HepG2 (cell line): Measurements from ENCODE around the gene STKLD1. TPM values are rescaled to one million over a fixed set of nuclear protein-coding genes. Genes with fewer than 3 reads are reported as not detected.
A peak's percentile ranks its signal among the peaks of the same experiment; 100 is the strongest.

Source experiments
- ATAC-seq: fragments of 200-7000 bp; cut with Tn5 transposase; 3 replicates; pipeline ENCODE4 v1.9.1; 2020; ENCODE audit warnings: mild to moderate bottlenecking, moderate library complexity
- BruUV-seq: library from RNA; stranded (reverse); fragments of 400-500 nt; replicated peaks from 2 replicates; lab custom pipeline; 2021; lab: Mats Ljungman, UMichigan
- CTCF ChIA-PET: fragments of 300-600 bp; formaldehyde crosslinking; extraction: SDS; loops from one replicate; lab custom pipeline; 2021; ENCODE audit warnings: low total read pairs, inconsistent platforms, low intra/inter-chr PET ratio; lab: Yijun Ruan, JAX
- POLR2A ChIA-PET: fragments of 350-600 bp; sonication (Branson Sonifier 250); formaldehyde crosslinking; loops from one replicate; lab custom pipeline; 2020; ENCODE audit warnings: antibody characterized with exemption, inconsistent platforms; lab: Yijun Ruan, JAX
- DNase-seq: peaks from one replicate; pipeline ENCODE4 v3.0.0-alpha.2; 2015; ENCODE audit warnings: low spot score
- FAIRE-seq: peaks from 3 replicates; lab custom pipeline; 2011; peaks lifted over from hg19 to GRCh38; lab: Jason Lieb, UNC
- H2AFZ ChIP-seq: one replicate; pipeline ENCODE4 v1.6.1; 2011; ENCODE audit warnings: low read length, inconsistent platforms
- H3K27ac ChIP-seq: fragments of 300-600 bp; 3 replicates; pipeline ENCODE4 v1.8.0; 2011; ENCODE audit warnings: mixed run types, mild to moderate bottlenecking, mixed read lengths, low read length, inconsistent platforms; ENCODE audit not compliant: insufficient read depth; ENCODE audit errors: extremely low read length
- H3K27me3 ChIP-seq, 2 experiments: fragments of 200-600 bp in 1 of 2; 2 replicates in 1 of 2; 3 replicates in 1 of 2; pipeline versions ENCODE4 v1.6.0 to v1.8.0; 2011; ENCODE audit warnings: low read length in 2 of 2, mild to moderate bottlenecking in 2 of 2, moderate library complexity in 2 of 2, inconsistent platforms in 1 of 2; ENCODE audit not compliant: insufficient read depth in 2 of 2, control insufficient read depth in 1 of 2
- H3K36me3 ChIP-seq, 2 experiments: fragments of 200-600 bp in 1 of 2; replicated peaks in 1 of 2; 2 replicates in 1 of 2; 3 replicates in 1 of 2; pipeline versions ENCODE4 v1.5.1 to v1.8.0; 2011; ENCODE audit warnings: low read length in 2 of 2, inconsistent platforms in 1 of 2; ENCODE audit not compliant: insufficient read depth in 2 of 2, control insufficient read depth in 1 of 2
- H3K4me1 ChIP-seq: 2 replicates; pipeline ENCODE4 v1.5.1; 2012; ENCODE audit warnings: low read length, inconsistent platforms; ENCODE audit not compliant: insufficient read depth
- H3K4me2 ChIP-seq: 2 replicates; pipeline ENCODE4 v1.6.0; 2011; ENCODE audit warnings: low read depth, low read length, inconsistent platforms
- H3K4me3 ChIP-seq, 3 experiments: fragments of 200-600 bp in 1 of 3; sonication (generic), shearing (Covaris generic) in 1 of 3; replicated peaks in 1 of 3; 2 replicates each; pipeline ENCODE4 v1.5.1; 2011 to 2016; ENCODE audit warnings: low read length in 3 of 3, inconsistent platforms in 2 of 3, low read depth in 2 of 3, mild to moderate bottlenecking in 2 of 3, control low read depth in 1 of 3, mixed read lengths in 1 of 3; ENCODE audit not compliant: insufficient read depth in 1 of 3
- H3K79me2 ChIP-seq: one replicate; pipeline ENCODE4 v1.6.1; 2011; ENCODE audit warnings: low read length, inconsistent platforms; ENCODE audit not compliant: insufficient read depth
- H3K9ac ChIP-seq: 2 replicates; pipeline ENCODE4 v1.6.0; 2011; ENCODE audit warnings: mild to moderate bottlenecking, low read depth, low read length, inconsistent platforms; ENCODE audit not compliant: insufficient read depth
- H3K9me3 ChIP-seq: 2 replicates; pipeline ENCODE4 v1.5.1; 2012; ENCODE audit warnings: mild to moderate bottlenecking, low read length
- H4K20me1 ChIP-seq: 2 replicates; pipeline ENCODE4 v1.6.0; 2011; ENCODE audit warnings: inconsistent platforms, mild to moderate bottlenecking, low read length, moderate library complexity; ENCODE audit not compliant: insufficient read depth
- GLI4 ChIP-seq: sonication (generic); formaldehyde crosslinking; IDR thresholded peaks from 2 replicates; pipeline ENCODE4 v1.5.1; 2020; ENCODE audit warnings: missing genetic modification reagents, mild to moderate bottlenecking, moderate library complexity, borderline replicate concordance
- POLR2A ChIP-seq, 2 experiments: IDR thresholded peaks; 2 replicates each; pipeline ENCODE4 v1.6.1; 2011; ENCODE audit warnings: low read depth in 2 of 2, low read length in 2 of 2, mild to moderate bottlenecking in 1 of 2, moderate library complexity in 1 of 2; ENCODE audit not compliant: insufficient read depth in 1 of 2
- ZFP82 ChIP-seq: sonication (generic); formaldehyde crosslinking; IDR thresholded peaks from 2 replicates; pipeline ENCODE4 v1.5.1; 2020; ENCODE audit warnings: mild to moderate bottlenecking, missing genetic modification reagents, borderline replicate concordance
- ZNF550 ChIP-seq: sonication (generic); formaldehyde crosslinking; IDR thresholded peaks from 2 replicates; pipeline ENCODE4 v1.4.0; 2020; ENCODE audit warnings: mild to moderate bottlenecking, missing genetic modification reagents, borderline replicate concordance
- ZNF7 ChIP-seq: IDR thresholded peaks from 2 replicates; pipeline ENCODE4 v1.6.1; 2016; ENCODE audit warnings: missing biosample characterization, missing genetic modification reagents
- WGBS: methylation state at CpG from one replicate; pipeline ENCODE4 v1.1.6; 2017; ENCODE audit warnings: low lambda C conversion rate; 5-methylcytosine and 5-hydroxymethylcytosine counted together
- in situ Hi-C: cut with HindIII; loops from 2 replicates; pipeline ENCODE4 v1.10.0; 2017; ENCODE audit warnings: low pct_unique_long_range_greater_than_20kb; ENCODE audit not compliant: extremely low pct_ligation_motif_present
- intact Hi-C: fragments of 100-400 bp; cut with micrococcal nuclease; formaldehyde crosslinking; loops from one replicate; pipeline ENCODE4 v1.10.0; 2022; ENCODE audit not compliant: unreplicated experiment
- polyA plus RNA-seq, 8 experiments: library from polyadenylated mRNA; depleted of rRNA in 3 of 8; stranded (reverse) in 7 of 8; unstranded in 1 of 8; fragments of >200 nt; fragmentation: Illumina TruSeq in 4 of 8; extraction: Trizol in 4 of 8; gene quantifications; 2 replicates each; pipeline versions ENCODE4 v1.2.1 to v1.2.3, GENCODE V29; 2011 to 2016; ENCODE audit warnings: low read depth in 4 of 8, missing spikeins in 1 of 8, mixed read lengths in 1 of 8; ENCODE audit not compliant: insufficient read depth in 1 of 8
- total RNA-seq, 5 experiments: library from RNA; depleted of rRNA; stranded (reverse); fragments of >200 nt; fragmentation: Illumina TruSeq; extraction: Trizol; gene quantifications; 2 replicates each; pipeline ENCODE4 v1.2.3, GENCODE V29; 2016; ENCODE audit warnings: low read depth in 1 of 5
- TF ChIP-seq, protein P1 (sequence below): sonication (generic); formaldehyde crosslinking; IDR thresholded peaks from 2 replicates; pipeline ENCODE4 v1.8.1; 2023; ENCODE audit warnings: mild to moderate bottlenecking, inconsistent platforms, moderate library complexity, missing genetic modification reagents, borderline replicate concordance
- TF ChIP-seq, protein P2 (sequence below): sonication (generic); formaldehyde crosslinking; IDR thresholded peaks from 2 replicates; pipeline ENCODE4 v1.4.0; 2020; ENCODE audit warnings: missing genetic modification reagents
- TF ChIP-seq, protein P3 (sequence below): sonication (generic); formaldehyde crosslinking; IDR thresholded peaks from 2 replicates; pipeline ENCODE4 v1.4.0; 2020; ENCODE audit warnings: missing genetic modification reagents, borderline replicate concordance
- TF ChIP-seq, protein P4 (sequence below): sonication (generic); formaldehyde crosslinking; IDR thresholded peaks from 2 replicates; pipeline ENCODE4 v1.5.0; 2020; ENCODE audit warnings: mild to moderate bottlenecking, missing genetic modification reagents
- TF ChIP-seq, protein P5 (sequence below): sonication (generic); formaldehyde crosslinking; IDR thresholded peaks from 2 replicates; pipeline ENCODE4 v1.4.0; 2020; ENCODE audit warnings: missing genetic modification reagents

The STKLD1 gene
- total and polyA plus RNA-seq, 2 of the 13 experiments (the other 11 are each of a cell fraction or from before 2014, with no cell fraction given), result 1.5 to 2.2 TPM

DNA sequence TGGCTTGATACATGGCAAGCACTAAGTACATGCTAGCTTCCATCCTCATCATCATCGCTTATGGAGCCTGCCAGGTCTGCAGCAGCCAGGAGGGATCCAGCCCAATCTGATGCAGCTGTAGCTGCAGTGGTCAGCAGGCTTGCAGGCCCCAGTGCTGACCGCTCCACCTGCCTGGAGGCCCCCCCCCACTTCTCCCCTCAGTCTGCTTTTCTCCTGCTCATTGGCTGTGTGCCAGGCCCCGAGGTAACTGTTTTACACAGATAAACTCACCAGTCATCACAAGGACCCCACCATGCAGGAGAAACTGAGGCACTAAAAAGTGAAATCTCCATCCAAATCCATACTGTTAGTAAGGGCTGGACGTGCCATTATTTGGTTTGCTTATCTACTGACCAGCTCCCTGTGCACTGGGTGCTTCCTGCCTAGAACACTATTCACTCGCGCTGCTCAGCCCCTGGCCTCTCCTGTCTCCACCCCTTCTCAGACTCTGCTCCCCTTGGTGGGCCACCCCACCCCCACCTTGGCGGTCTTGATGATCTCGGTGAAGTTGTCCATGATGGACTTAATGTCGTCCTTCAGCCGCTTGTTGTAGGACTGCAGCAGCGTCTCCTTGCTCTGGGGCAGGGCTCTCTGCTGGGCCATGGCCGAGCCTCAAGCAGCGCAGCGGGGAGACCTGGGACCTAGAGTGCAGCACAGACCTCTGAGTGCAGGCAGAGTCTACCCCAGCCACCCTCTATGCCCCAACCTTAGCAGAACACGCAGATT is 30.0 kb upstream of the STKLD1 start:
- Histone ChIP-seq H3K9me3 (no peaks in the 10 kb centered on the region), H3K4me1 (peaks cover 29% of the 10 kb centered on the region), H3K9ac (peak overlapping the region; percentile 99), H3K79me2 (peaks cover 34% of the 10 kb centered on the region), H4K20me1 (peaks cover 11% of the 10 kb centered on the region), H3K4me3 (peak overlapping the region; percentile 82 to 100 (median 91); a peak in 5 of 6 replicates), H3K27ac (peak overlapping the region; percentile 97), H3K4me2 (peak overlapping the region; percentile 97), H2AFZ (no peak overlapping the region), H3K36me3 (peaks cover 13 to 65% of the 10 kb centered on the region in 2 experiments), H3K27me3 (no peaks in the 10 kb centered on the region; a peak in 1 of 5 replicates)
- in situ Hi-C loops, result no loop called here
- intact Hi-C loops, result no loop called here
- ChIA-PET POLR2A (interaction anchor here (0.8 kb wide), 1 partner anchor 9 kb away, joined by 3 read pairs; no protein-coding TSS in a partner anchor), CTCF (no interaction called here)
- BruUV-seq, result no TSS peak
- FAIRE-seq, result no peak
- WGBS, result 60% methylated on average over 7 of the region's 15 CpGs
- DNase-seq, result no peak
- ATAC-seq, result peak; percentile 13
- 0 out of 4 replicates have a peak, but pooled peaks of 1 of the 2 experiments have one; percentile 13 for TF ChIP-seq POLR2A (IDR thresholded peaks at IDR 0.05; ENCODE audit: insufficient read depth in 1 of 2, low read depth in 2 of 2, low read length in 2 of 2)
- TF ChIP-seq ZFP82, result no peak
- TF ChIP-seq, protein P1, sequence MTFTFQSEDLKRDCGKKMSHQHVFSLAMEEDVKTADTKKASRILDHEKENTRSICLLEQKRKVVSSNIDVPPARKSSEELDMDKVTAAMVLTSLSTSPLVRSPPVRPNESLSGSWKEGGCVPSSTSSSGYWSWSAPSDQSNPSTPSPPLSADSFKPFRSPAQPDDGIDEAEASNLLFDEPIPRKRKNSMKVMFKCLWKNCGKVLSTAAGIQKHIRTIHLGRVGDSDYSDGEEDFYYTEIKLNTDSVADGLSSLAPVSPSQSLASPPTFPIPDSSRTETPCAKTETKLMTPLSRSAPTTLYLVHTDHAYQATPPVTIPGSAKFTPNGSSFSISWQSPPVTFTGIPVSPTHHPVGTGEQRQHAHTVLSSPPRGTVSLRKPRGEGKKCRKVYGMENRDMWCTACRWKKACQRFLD (CRISPR knock-in tag), result no peak
- no peak for TF ChIP-seq ZNF7
- TF ChIP-seq, protein P2, sequence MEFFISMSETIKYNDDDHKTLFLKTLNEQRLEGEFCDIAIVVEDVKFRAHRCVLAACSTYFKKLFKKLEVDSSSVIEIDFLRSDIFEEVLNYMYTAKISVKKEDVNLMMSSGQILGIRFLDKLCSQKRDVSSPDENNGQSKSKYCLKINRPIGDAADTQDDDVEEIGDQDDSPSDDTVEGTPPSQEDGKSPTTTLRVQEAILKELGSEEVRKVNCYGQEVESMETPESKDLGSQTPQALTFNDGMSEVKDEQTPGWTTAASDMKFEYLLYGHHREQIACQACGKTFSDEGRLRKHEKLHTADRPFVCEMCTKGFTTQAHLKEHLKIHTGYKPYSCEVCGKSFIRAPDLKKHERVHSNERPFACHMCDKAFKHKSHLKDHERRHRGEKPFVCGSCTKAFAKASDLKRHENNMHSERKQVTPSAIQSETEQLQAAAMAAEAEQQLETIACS (CRISPR knock-in tag), result no peak
- TF ChIP-seq GLI4 (CRISPR knock-in tag), result 0 out of 2 replicates have a peak, but pooled peaks have one; percentile 12
- TF ChIP-seq, protein P3, sequence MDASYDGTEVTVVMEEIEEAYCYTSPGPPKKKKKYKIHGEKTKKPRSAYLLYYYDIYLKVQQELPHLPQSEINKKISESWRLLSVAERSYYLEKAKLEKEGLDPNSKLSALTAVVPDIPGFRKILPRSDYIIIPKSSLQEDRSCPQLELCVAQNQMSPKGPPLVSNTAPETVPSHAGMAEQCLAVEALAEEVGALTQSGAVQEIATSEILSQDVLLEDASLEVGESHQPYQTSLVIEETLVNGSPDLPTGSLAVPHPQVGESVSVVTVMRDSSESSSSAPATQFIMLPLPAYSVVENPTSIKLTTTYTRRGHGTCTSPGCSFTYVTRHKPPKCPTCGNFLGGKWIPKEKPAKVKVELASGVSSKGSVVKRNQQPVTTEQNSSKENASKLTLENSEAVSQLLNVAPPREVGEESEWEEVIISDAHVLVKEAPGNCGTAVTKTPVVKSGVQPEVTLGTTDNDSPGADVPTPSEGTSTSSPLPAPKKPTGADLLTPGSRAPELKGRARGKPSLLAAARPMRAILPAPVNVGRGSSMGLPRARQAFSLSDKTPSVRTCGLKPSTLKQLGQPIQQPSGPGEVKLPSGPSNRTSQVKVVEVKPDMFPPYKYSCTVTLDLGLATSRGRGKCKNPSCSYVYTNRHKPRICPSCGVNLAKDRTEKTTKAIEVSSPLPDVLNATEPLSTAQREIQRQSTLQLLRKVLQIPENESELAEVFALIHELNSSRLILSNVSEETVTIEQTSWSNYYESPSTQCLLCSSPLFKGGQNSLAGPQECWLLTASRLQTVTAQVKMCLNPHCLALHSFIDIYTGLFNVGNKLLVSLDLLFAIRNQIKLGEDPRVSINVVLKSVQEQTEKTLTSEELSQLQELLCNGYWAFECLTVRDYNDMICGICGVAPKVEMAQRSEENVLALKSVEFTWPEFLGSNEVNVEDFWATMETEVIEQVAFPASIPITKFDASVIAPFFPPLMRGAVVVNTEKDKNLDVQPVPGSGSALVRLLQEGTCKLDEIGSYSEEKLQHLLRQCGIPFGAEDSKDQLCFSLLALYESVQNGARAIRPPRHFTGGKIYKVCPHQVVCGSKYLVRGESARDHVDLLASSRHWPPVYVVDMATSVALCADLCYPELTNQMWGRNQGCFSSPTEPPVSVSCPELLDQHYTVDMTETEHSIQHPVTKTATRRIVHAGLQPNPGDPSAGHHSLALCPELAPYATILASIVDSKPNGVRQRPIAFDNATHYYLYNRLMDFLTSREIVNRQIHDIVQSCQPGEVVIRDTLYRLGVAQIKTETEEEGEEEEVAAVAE, result no peak
- 0 out of 2 replicates have a peak, but pooled peaks have one; percentile 9 for TF ChIP-seq ZNF550 (CRISPR knock-in tag)
- TF ChIP-seq, protein P4, sequence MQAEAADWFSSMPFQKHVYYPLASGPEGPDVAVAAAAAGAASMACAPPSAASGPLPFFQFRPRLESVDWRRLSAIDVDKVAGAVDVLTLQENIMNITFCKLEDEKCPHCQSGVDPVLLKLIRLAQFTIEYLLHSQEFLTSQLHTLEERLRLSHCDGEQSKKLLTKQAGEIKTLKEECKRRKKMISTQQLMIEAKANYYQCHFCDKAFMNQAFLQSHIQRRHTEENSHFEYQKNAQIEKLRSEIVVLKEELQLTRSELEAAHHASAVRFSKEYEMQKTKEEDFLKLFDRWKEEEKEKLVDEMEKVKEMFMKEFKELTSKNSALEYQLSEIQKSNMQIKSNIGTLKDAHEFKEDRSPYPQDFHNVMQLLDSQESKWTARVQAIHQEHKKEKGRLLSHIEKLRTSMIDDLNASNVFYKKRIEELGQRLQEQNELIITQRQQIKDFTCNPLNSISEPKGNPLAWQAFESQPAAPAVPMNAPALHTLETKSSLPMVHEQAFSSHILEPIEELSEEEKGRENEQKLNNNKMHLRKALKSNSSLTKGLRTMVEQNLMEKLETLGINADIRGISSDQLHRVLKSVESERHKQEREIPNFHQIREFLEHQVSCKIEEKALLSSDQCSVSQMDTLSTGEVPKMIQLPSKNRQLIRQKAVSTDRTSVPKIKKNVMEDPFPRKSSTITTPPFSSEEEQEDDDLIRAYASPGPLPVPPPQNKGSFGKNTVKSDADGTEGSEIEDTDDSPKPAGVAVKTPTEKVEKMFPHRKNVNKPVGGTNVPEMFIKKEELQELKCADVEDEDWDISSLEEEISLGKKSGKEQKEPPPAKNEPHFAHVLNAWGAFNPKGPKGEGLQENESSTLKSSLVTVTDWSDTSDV (CRISPR knock-in tag), result no peak
- TF ChIP-seq, protein P5, sequence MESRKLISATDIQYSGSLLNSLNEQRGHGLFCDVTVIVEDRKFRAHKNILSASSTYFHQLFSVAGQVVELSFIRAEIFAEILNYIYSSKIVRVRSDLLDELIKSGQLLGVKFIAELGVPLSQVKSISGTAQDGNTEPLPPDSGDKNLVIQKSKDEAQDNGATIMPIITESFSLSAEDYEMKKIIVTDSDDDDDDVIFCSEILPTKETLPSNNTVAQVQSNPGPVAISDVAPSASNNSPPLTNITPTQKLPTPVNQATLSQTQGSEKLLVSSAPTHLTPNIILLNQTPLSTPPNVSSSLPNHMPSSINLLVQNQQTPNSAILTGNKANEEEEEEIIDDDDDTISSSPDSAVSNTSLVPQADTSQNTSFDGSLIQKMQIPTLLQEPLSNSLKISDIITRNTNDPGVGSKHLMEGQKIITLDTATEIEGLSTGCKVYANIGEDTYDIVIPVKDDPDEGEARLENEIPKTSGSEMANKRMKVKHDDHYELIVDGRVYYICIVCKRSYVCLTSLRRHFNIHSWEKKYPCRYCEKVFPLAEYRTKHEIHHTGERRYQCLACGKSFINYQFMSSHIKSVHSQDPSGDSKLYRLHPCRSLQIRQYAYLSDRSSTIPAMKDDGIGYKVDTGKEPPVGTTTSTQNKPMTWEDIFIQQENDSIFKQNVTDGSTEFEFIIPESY (CRISPR knock-in tag), result peak; percentile 58; the same call in 1 of the 2 replicates
